K562 (cell line): Measurements from ENCODE around the gene CHRNB1. TPM values are rescaled to one million over a fixed set of nuclear protein-coding genes. Genes with fewer than 3 reads are reported as not detected.

Source experiments
- ATAC-seq: fragments of 200-7000 bp; cut with Tn5 transposase; 3 replicates; pipeline ENCODE4 v1.9.1; 2020; ENCODE audit warnings: moderate library complexity
- BruUV-seq: library from RNA; stranded (reverse); fragments of 400-500 nt; replicated peaks from 2 replicates; lab custom pipeline; 2021; lab: Mats Ljungman, UMichigan
- CTCF ChIA-PET: fragments of 300-600 bp; formaldehyde crosslinking; extraction: SDS; loops from one replicate; lab custom pipeline; 2021; ENCODE audit warnings: low intra/inter-chr PET ratio; lab: Yijun Ruan, JAX
- POLR2A ChIA-PET: fragments of 300-600, 350-650 bp; sonication (Branson Sonifier 250); formaldehyde crosslinking; extraction: SDS; loops from one replicate; lab custom pipeline; 2021; ENCODE audit warnings: antibody characterized with exemption, inconsistent platforms; lab: Yijun Ruan, JAX
- DNase-seq, 4 experiments: peaks; one replicate each; pipeline versions ENCODE4 v3.0.0 to v3.0.0-alpha.2; 2011 to 2018; ENCODE audit warnings: low spot score in 3 of 4, mixed read lengths in 3 of 4; ENCODE audit errors: extremely low read depth in 1 of 4
- FAIRE-seq: peaks from 2 replicates; lab custom pipeline; 2011; peaks lifted over from hg19 to GRCh38; lab: Jason Lieb, UNC
- H2AFZ ChIP-seq: 2 replicates; pipeline ENCODE4 v1.6.0; 2011; ENCODE audit warnings: low read depth, low read length, control low read depth, inconsistent platforms
- H3K27ac ChIP-seq: fragments of 200-600 bp; 3 replicates; pipeline ENCODE4 v1.8.0; 2011; ENCODE audit warnings: low read depth, mild to moderate bottlenecking, control low read depth, inconsistent platforms, low read length, moderate library complexity, mixed read lengths; ENCODE audit errors: extremely low read depth
- H3K27me3 ChIP-seq, 2 experiments: fragments of 300-600 bp in 1 of 2; 2 replicates in 1 of 2; 3 replicates in 1 of 2; pipeline versions ENCODE4 v1.6.0 to v1.8.0; 2011; ENCODE audit warnings: inconsistent platforms in 2 of 2, low read length in 2 of 2, mild to moderate bottlenecking in 1 of 2, mixed read lengths in 1 of 2, moderate library complexity in 1 of 2; ENCODE audit not compliant: control insufficient read depth in 2 of 2, insufficient read depth in 2 of 2
- H3K36me3 ChIP-seq: fragments of 300-600 bp; 3 replicates; pipeline ENCODE4 v1.8.0; 2011; ENCODE audit warnings: mild to moderate bottlenecking, low read length, inconsistent platforms; ENCODE audit not compliant: control insufficient read depth, insufficient read depth
- H3K4me1 ChIP-seq, 2 experiments: fragments of 200-600 bp in 1 of 2; replicated peaks in 1 of 2; 2 replicates in 1 of 2; 3 replicates in 1 of 2; pipeline versions ENCODE4 v1.5.1 to v1.8.0; 2011; ENCODE audit warnings: inconsistent platforms in 2 of 2, low read length in 2 of 2, mild to moderate bottlenecking in 1 of 2, mixed read lengths in 1 of 2, moderate library complexity in 1 of 2; ENCODE audit not compliant: control insufficient read depth in 2 of 2, insufficient read depth in 2 of 2
- H3K4me2 ChIP-seq: 2 replicates; pipeline ENCODE4 v1.6.1; 2011; ENCODE audit warnings: low read length, control low read depth, inconsistent platforms, mixed read lengths; ENCODE audit not compliant: insufficient read depth
- H3K4me3 ChIP-seq: fragments of 200-600 bp; sonication (generic), shearing (Covaris generic); 2 replicates; pipeline ENCODE4 v1.5.1; 2016; ENCODE audit warnings: control low read depth, inconsistent platforms
- H3K79me2 ChIP-seq: fragments of 200-600 bp; 3 replicates; pipeline ENCODE4 v1.8.0; 2011; ENCODE audit warnings: low read length, inconsistent platforms; ENCODE audit not compliant: control insufficient read depth, insufficient read depth
- H3K9ac ChIP-seq, 2 experiments: 2 replicates each; pipeline versions ENCODE4 v1.6.0 to v1.6.1; 2011; ENCODE audit warnings: low read depth in 2 of 2, low read length in 2 of 2, control low read depth in 1 of 2, inconsistent platforms in 1 of 2, mild to moderate bottlenecking in 1 of 2, mixed read lengths in 1 of 2; ENCODE audit not compliant: insufficient read depth in 1 of 2
- H3K9me1 ChIP-seq: one replicate; pipeline ENCODE4 v1.6.0; 2011; ENCODE audit warnings: inconsistent platforms, mild to moderate bottlenecking, low read length, moderate library complexity; ENCODE audit not compliant: control insufficient read depth, insufficient read depth
- H3K9me3 ChIP-seq: replicated peaks from 2 replicates; pipeline ENCODE4 v1.5.1; 2011; ENCODE audit warnings: low read depth, low read length, inconsistent platforms; ENCODE audit not compliant: control insufficient read depth, insufficient read depth
- H4K20me1 ChIP-seq: replicated peaks from 2 replicates; pipeline ENCODE4 v1.6.1; 2011; ENCODE audit warnings: low read length, inconsistent platforms, mixed read lengths; ENCODE audit not compliant: control insufficient read depth, insufficient read depth
- BMI1 ChIP-seq: fragments of 150-350 bp; IDR thresholded peaks from 2 replicates; pipeline ENCODE4 v1.6.1; 2014; ENCODE audit warnings: low read length
- ETV5 ChIP-seq: sonication (generic); formaldehyde crosslinking; IDR thresholded peaks from 2 replicates; pipeline ENCODE4 v1.4.0; 2020; ENCODE audit warnings: low read depth, mild to moderate bottlenecking, missing genetic modification reagents
- L3MBTL2 ChIP-seq: fragments of 450-650 bp; IDR thresholded peaks from 2 replicates; pipeline ENCODE4 v1.6.1; 2016; ENCODE audit warnings: mild to moderate bottlenecking, moderate library complexity
- SOX6 ChIP-seq: fragments of 450-650 bp; IDR thresholded peaks from 2 replicates; pipeline ENCODE4 v1.6.1; 2014; ENCODE audit warnings: mild to moderate bottlenecking
- SPI1 ChIP-seq: IDR thresholded peaks from 2 replicates; pipeline ENCODE4 v1.6.1; 2011; ENCODE audit warnings: low read depth, low read length, control low read depth, borderline replicate concordance
- TBP ChIP-seq: optimal IDR thresholded peaks from 2 replicates; pipeline ENCODE3; 2011; ENCODE audit warnings: low read depth, low read length, improper control_type of control experiment
- ZNF274 ChIP-seq: IDR thresholded peaks from 2 replicates; pipeline ENCODE4 v1.6.1; 2011; ENCODE audit warnings: low read depth, mild to moderate bottlenecking, low read length, moderate library complexity, borderline replicate concordance
- WGBS: fragments of 100-300 bp; shearing (Covaris generic); methylation state at CpG from one replicate; pipeline ENCODE4 v1.1.6; 2016; ENCODE audit warnings: low coverage, mixed read lengths; ENCODE audit not compliant: insufficient coverage; ENCODE audit errors: missing lambda C conversion rate; 5-methylcytosine and 5-hydroxymethylcytosine counted together
- in situ Hi-C: fragments of 300-500 bp; cut with MboI; formaldehyde crosslinking; loops from 4 replicates; pipeline ENCODE4 v1.15.0; 2018; ENCODE audit warnings: inconsistent platforms, mixed read lengths
- intact Hi-C: fragments of 100-400 bp; cut with micrococcal nuclease; formaldehyde crosslinking; loops from 2 replicates; pipeline ENCODE4 v1.14.2; 2022
- polyA plus RNA-seq, 8 experiments: library from polyadenylated mRNA; depleted of rRNA in 4 of 8; stranded (reverse) in 5 of 8; unstranded in 3 of 8; fragments of >200 nt; fragmentation: Nextera tagmentation in 2 of 8; fragmentation: Illumina TruSeq in 1 of 8; extraction: Ambion mirVana in 2 of 8; extraction: Trizol in 1 of 8; gene quantifications; 2 replicates each; pipeline versions ENCODE4 v1.2.1 to v1.2.3, GENCODE V29; 2011 to 2014; ENCODE audit warnings: inconsistent platforms in 1 of 8, missing spikeins in 1 of 8
- total RNA-seq, 7 experiments: library from RNA; depleted of rRNA in 6 of 7; stranded (reverse); fragments of >200 nt in 6 of 7; fragmentation: Illumina TruSeq in 2 of 7; extraction: Trizol in 2 of 7; gene quantifications; 2 replicates each; pipeline versions ENCODE4 v1.2.1 to v1.2.3, GENCODE V29; 2011 to 2021; ENCODE audit warnings: low replicate concordance in 1 of 7
- TF ChIP-seq, protein P1 (sequence below), 2 experiments: fragments of 450-650 bp in 1 of 2; sonication (generic) in 1 of 2; formaldehyde crosslinking in 1 of 2; IDR thresholded peaks in 1 of 2; conservative IDR thresholded peaks in 1 of 2; 2 replicates each; pipeline versions ENCODE4 v1.6.1 to v1.8.1; 2016 to 2023; ENCODE audit warnings: mild to moderate bottlenecking in 2 of 2, moderate library complexity in 2 of 2, inconsistent platforms in 1 of 2, missing genetic modification reagents in 1 of 2
- TF ChIP-seq, protein P2 (sequence below): fragments of 250-450 bp; sonication (Bioruptor Pico); IDR thresholded peaks from 2 replicates; pipeline ENCODE4 v1.5.0; 2021; ENCODE audit warnings: mild to moderate bottlenecking, moderate library complexity

CHRNB1 gene
- total and polyA plus RNA-seq, 9 of the 15 experiments (the other 6 are each of a cell fraction or from before 2014, with no cell fraction given), result 4.7 to 12.3 (median 6.8) TPM

DNA sequence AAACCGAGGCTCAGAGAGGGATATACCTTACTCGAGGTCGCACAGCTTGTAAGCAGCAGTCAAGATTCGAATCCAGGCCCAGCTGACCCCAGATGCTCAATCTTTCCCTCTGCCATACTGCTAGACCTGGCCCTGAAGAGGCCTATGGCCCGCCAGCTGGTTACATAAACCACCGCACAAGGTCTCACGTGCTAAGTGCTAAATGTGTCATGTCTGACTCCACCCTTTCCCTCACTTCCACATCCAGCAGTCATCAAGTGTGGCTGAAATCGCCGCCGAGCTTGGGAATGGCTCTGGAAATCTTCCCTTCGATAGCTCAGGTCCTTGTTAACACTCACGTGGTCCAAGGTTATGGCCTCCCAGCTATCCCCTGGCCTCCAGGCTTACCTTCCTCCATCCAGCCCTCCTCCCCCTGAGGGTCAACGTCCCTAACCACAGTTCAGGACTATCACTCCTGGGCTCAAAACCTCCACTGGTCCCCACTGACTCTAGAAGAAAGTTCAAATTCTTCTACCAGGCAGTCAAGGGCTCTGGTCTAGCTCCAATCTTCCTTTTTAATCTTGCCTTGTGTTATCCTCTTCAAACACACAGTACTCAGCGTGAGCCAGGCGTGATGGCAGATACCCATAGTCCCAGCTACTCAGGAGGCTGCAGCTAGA, 31.0 kb downstream of the CHRNB1 start (continued):
- TF ChIP-seq L3MBTL2, result peak; percentile 79
- TF ChIP-seq, all 486 proteins: peak for 67

DNA sequence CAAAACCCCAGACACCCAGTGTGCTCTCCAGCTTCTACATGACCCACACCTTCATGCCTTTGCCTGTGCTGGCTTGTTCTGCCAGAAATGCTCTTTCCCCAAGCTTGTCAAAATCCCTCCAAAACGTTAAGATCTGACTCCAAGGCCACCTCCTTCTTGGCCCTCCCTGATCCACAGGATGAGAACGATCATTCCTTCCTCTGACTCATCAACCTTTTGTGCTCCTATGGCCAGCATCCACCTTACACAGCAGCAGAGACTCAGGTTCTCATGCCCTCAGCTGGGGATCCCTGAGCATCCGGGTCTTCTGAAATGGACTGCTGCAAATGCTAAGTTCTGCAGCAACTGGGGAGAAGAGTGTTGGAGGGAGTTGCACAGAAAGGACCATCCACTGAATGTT, 31.6 kb downstream of the CHRNB1 start:
- TF ChIP-seq ETV5 (peak; percentile 16; the same call in 1 of the 2 replicates), BMI1 (no peak), SOX6 (peak; percentile 5; the same call in 1 of the 2 replicates), ZNF274 (no peak), SPI1 (no peak), TBP (peak; percentile 28)
- TF ChIP-seq, protein P1, sequence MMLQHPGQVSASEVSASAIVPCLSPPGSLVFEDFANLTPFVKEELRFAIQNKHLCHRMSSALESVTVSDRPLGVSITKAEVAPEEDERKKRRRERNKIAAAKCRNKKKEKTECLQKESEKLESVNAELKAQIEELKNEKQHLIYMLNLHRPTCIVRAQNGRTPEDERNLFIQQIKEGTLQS (IDR thresholded peaks at IDR 0.05), result peak; percentile 36
- TF ChIP-seq, protein P1 (CRISPR knock-in tag; conservative IDR thresholded peaks at IDR 0.05), result no peak
- TF ChIP-seq, protein P2, sequence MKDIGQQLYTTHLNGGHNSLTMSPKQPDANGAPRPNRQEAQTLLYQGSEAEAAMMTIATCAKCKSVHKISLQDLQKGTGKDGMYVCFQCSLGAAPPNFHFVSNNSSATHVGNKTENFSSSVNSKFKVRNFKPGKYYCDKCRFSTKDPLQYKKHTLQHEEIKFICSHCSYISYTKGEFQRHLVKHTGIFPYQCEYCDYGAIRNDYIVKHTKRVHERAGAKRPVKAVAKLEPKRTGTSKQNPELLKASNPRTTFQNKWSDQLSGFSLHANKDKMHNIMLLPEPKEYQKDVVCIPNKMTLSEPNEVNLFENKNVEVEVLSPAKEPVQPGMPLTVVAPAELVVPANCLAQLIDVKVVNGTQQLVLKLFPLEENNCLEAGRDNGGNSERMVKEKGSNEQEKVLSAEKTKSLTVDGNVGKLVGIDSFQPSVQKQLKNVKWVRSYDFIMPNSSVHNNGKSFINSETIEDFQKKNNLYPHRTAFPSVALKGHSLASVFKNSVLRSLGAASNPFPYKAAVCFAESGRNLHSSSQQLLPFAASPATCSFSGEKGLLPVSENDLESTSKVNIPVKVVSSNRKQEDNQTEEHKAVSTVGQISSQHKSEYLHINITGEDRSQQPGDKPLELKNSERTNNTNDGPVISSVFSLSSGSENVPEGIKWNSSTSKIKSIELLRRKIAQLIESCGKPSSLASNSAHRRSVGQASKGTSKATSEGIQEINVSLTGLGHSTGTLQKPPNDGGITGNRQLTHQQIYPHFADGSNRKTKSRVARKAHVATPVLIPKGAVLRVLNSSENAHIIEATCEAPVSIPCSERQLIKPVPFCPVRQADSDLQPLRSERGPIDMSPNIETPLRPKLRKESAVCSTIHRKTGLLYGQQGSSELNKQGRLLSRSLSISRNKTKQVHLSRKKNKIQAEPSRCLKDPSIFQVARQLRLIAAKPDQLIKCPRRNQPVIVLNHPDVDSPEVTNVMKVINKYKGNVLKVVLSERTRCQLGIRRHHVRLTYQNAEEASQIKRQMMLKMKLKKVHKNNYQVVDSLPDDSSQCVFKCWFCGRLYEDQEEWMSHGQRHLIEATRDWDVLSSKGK, result no peak
- Histone ChIP-seq H4K20me1 (0 out of 2 replicates have a peak, but pooled peaks cover 13% of the 10 kb centered on the region), H3K4me1 (peaks cover 37 to 53% of the 10 kb centered on the region in 2 experiments), H3K27me3 (no peaks in the 10 kb centered on the region), H2AFZ (no peak overlapping the region), H3K9ac (peak overlapping the region in 1 of 2 experiments; percentile 9; a peak in 2 of 4 replicates), H3K4me2 (peak overlapping the region; percentile 93), H3K27ac (peak overlapping the region; percentile 92), H3K4me3 (no peak overlapping the region), H3K36me3 (no peaks in the 10 kb centered on the region; the same call in 1 of the 3 replicates), H3K79me2 (peaks cover 81% of the 10 kb centered on the region), H3K9me1 (no peaks in the 10 kb centered on the region), H3K9me3 (no peaks in the 10 kb centered on the region)
- 7% methylated on average over 3 of the region's 3 CpGs for WGBS
- ChIA-PET CTCF (no interaction called here), POLR2A (interaction anchor here (0.5 to 2.6 kb wide), 10 partner anchors 9 to 255 kb away, joined by 3 to 13 read pairs (median 4); partner anchors contain the start of genes POLR2A and SPEM2)
- no peak for FAIRE-seq
- DNase-seq, result peak in 2 of 4 experiments; percentile 20 to 45
- ATAC-seq, result peak; percentile 6
- BruUV-seq, result no TSS peak
- in situ Hi-C loops (no loop called here), intact Hi-C loops (no loop called here)
